ENCODE measurements around the gene TAP1.
A peak's percentile ranks its signal among the peaks of the same experiment; 100 is the strongest.

The TAP1 gene

DNA sequence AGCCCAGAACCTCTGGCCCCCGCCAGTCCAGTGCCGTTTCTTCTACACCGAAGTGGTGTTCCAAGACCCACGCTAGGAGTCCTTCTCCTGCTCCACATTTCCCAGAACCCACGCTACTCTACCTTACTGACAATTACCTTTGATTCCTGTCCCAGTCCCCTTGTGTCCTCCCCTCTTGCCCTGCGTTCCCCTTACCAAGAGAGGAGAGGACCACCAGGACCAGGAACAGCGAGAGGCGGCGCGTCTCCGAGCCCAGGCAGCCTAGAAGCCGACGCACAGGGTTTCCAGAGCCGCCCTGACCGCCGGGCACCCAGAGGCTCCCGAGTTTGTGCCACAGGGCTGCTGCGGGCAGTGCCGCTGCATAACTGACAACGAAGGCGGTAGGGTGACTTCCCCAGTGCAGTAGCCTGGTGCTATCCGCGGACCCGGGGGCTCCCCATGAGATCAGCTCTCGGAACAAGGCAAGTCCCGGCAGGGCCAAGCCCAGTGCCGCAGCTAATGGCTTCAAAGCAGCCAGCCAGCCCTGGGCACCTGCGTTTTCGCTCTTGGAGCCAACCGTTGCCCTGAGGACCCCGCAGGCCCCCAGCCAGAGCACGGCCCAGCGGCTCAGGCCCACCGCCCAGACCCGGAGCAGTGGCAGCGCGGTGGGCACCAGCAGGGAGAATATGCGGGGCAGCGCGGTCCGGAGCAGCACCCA is 512 bp downstream of the TAP1 start:
- peak overlapping the region; percentile 93 to 94 for H3K4me3 ChIP-seq (replicated peaks in 1 of 2; ENCODE audit: low read depth in 2 of 2, low read length in 2 of 2)
- DNase-seq (ENCODE audit: low read depth in 2 of 2), result peak; percentile 22 to 46
- TF ChIP-seq, protein P1, sequence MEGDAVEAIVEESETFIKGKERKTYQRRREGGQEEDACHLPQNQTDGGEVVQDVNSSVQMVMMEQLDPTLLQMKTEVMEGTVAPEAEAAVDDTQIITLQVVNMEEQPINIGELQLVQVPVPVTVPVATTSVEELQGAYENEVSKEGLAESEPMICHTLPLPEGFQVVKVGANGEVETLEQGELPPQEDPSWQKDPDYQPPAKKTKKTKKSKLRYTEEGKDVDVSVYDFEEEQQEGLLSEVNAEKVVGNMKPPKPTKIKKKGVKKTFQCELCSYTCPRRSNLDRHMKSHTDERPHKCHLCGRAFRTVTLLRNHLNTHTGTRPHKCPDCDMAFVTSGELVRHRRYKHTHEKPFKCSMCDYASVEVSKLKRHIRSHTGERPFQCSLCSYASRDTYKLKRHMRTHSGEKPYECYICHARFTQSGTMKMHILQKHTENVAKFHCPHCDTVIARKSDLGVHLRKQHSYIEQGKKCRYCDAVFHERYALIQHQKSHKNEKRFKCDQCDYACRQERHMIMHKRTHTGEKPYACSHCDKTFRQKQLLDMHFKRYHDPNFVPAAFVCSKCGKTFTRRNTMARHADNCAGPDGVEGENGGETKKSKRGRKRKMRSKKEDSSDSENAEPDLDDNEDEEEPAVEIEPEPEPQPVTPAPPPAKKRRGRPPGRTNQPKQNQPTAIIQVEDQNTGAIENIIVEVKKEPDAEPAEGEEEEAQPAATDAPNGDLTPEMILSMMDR (IDR thresholded peaks at IDR 0.05; ENCODE audit: low read depth, low read length), result no peak

DNA sequence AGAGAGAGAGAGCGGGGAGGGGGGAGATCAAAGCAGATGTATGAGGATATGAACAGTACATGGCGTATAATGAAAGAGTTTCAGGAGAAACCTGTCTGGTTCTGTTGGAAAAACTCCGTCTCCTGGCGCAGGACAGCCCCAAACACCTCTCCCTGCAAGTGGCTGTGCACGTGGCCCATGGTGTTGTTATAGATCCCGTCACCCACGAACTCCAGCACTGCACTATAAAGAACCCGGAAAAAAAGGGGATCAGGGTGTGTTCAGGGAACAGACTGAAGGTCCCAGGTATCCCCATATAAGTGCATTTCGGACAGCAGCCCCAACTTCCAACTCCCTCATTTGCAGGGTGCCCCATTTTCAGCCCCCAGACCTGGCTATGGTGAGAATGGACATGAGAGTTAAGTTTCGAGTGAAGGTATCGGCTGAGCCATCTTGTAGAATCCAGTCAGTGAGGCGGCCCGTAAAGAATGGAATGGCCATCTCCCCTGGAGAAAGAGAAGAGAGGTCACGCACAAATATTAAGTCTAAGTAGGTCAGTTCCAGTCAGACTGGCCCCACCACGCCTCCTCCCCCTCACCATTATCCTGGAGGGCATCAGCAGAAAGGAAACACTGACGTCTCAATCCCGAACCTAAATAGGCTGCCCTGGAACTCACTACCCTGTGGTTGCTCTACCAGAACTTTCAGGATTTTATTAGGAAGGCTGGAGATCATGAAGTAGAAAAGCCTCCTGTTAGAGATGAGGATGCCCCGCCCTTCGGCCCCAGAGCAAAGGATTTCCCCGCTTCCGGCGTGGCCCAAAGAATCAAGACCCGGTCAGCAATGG is 1.3 kb downstream of the TAP1 start:
- peak in 1 of 2 donors; percentile 23 for DNase-seq (ENCODE audit: low read depth in 2 of 2)
- TF ChIP-seq, protein P1 (IDR thresholded peaks at IDR 0.05; ENCODE audit: low read depth, low read length), result no peak
- peak overlapping the region; percentile 93 to 94 for H3K4me3 ChIP-seq (replicated peaks in 1 of 2; ENCODE audit: low read depth in 2 of 2, low read length in 2 of 2)

DNA sequence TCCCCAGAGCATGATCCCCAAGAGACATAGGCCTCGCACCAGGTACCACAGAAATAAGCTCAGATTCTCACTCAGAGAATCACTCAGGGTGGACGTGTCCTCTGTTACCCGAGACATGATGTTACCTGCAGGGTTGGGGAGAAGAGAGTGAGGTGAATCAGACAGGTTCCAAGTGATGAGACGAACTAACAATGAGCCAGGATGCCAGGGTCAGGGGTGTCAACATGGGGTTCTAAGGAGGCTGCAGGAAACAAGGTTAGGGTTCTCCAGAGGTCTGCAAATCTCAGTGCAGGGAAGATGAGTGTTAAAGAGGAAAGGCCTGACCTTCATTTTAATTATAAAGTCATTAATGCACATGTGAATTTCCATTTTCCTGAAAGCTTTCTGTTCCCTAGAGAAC is 2.5 kb downstream of the TAP1 start:
- TF ChIP-seq, protein P1 (IDR thresholded peaks at IDR 0.05; ENCODE audit: low read depth, low read length), result no peak
- DNase-seq (ENCODE audit: low read depth in 2 of 2), result no peak
- H3K4me3 ChIP-seq (replicated peaks in 1 of 2; ENCODE audit: low read depth in 2 of 2, low read length in 2 of 2), result no peak overlapping the region

DNA sequence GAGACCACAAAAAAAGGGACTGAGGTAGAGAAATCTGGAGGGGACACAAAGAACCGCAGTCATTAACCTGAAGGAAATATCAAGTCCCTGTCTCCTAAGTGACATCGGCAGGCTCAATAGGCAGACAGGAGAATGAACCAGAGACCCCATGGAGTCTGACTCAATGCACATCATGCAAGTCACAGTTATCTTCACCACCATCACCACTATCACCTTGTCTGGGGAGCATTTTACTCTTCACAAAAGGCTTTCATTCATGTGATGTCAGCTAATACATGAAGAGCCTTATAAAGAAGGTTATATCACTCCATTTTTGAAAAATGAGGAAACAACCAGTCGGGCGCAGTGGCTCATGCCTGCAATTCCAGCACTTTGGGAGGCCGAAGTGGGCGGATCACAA is 4.4 kb downstream of the TAP1 start:
- TF ChIP-seq, protein P1 (IDR thresholded peaks at IDR 0.05; ENCODE audit: low read depth, low read length), result no peak
- no peak overlapping the region for H3K4me3 ChIP-seq (replicated peaks in 1 of 2; ENCODE audit: low read depth in 2 of 2, low read length in 2 of 2)
- no peak for DNase-seq (ENCODE audit: low read depth in 2 of 2)

GRCh38 chr6:32847795-32848194 is 5.7 kb downstream of the TAP1 start:
- TF ChIP-seq, protein P1 (IDR thresholded peaks at IDR 0.05; ENCODE audit: low read depth, low read length), result no peak
- H3K4me3 ChIP-seq (replicated peaks in 1 of 2; ENCODE audit: low read depth in 2 of 2, low read length in 2 of 2), result no peak overlapping the region
- no peak for DNase-seq (ENCODE audit: low read depth in 2 of 2)

GRCh38 chr6:32847004-32847403 is 6.5 kb downstream of the TAP1 start:
- TF ChIP-seq, protein P1 (IDR thresholded peaks at IDR 0.05; ENCODE audit: low read depth, low read length), result no peak
- H3K4me3 ChIP-seq (replicated peaks in 1 of 2; ENCODE audit: low read depth in 2 of 2, low read length in 2 of 2), result no peak overlapping the region
- no peak for DNase-seq (ENCODE audit: low read depth in 2 of 2)
